ENCODE data around the gene ROGDI. TPM values are rescaled to one million over a fixed set of nuclear protein-coding genes. Genes with fewer than 3 reads are reported as not detected.

ROGDI gene
- total RNA-seq, 6 experiments from 2014 or later, result 16.8 to 20.1 (median 18.5) TPM

GRCh38 chr16:4763791-4764190 lies 38.6 kb downstream of the ROGDI start:
- no peak for DNase-seq
- no peak for TF ChIP-seq CTCF (IDR thresholded peaks at IDR 0.05)
- H3K36me3 Mint-ChIP-seq (ENCODE audit: low read depth), result peaks cover 18% of the 10 kb centered on the region; the same call in 1 of the 2 replicates
- no peaks in the 10 kb centered on the region for H3K9me3 Mint-ChIP-seq
- no peaks in the 10 kb centered on the region; the same call in 1 of the 2 replicates for H3K27me3 Mint-ChIP-seq (ENCODE audit: insufficient read depth)
- H3K27ac Mint-ChIP-seq, result 0 out of 2 replicates have a peak overlapping the region, but pooled peaks have one; percentile 13
- H3K4me3 Mint-ChIP-seq, result no peak overlapping the region
- H3K4me1 Mint-ChIP-seq (ENCODE audit: low read depth), result peaks cover 17% of the 10 kb centered on the region

GRCh38 chr16:4762205-4762604 lies 40.2 kb downstream of the ROGDI start:
- H3K9me3 Mint-ChIP-seq, result no peaks in the 10 kb centered on the region
- peaks cover 9% of the 10 kb centered on the region for H3K4me1 Mint-ChIP-seq (ENCODE audit: low read depth)
- no peak for TF ChIP-seq CTCF (IDR thresholded peaks at IDR 0.05)
- H3K27me3 Mint-ChIP-seq (ENCODE audit: insufficient read depth), result no peaks in the 10 kb centered on the region
- DNase-seq, result no peak
- H3K36me3 Mint-ChIP-seq (ENCODE audit: low read depth), result peaks cover 25% of the 10 kb centered on the region
- H3K27ac Mint-ChIP-seq, result no peak overlapping the region
- H3K4me3 Mint-ChIP-seq, result no peak overlapping the region

GRCh38 chr16:4760221-4760910 lies 42.1 kb downstream of the ROGDI start:
- Mint-ChIP-seq H3K9me3 (peaks cover 5% of the 10 kb centered on the region; the same call in 1 of the 2 replicates), H3K27ac (no peak overlapping the region), H3K4me3 (no peak overlapping the region), H3K27me3 (ENCODE audit: insufficient read depth) (no peaks in the 10 kb centered on the region; the same call in none of the 2 replicates), H3K36me3 (ENCODE audit: low read depth) (peaks cover 38% of the 10 kb centered on the region), H3K4me1 (ENCODE audit: low read depth) (no peaks in the 10 kb centered on the region)
- no peak for DNase-seq
- TF ChIP-seq CTCF (IDR thresholded peaks at IDR 0.05), result peak; percentile 22

- Mint-ChIP-seq H3K27ac (no peak overlapping the region), H3K9me3 (peaks cover 5% of the 10 kb centered on the region; the same call in 1 of the 2 replicates), H3K27me3 (ENCODE audit: insufficient read depth) (no peaks in the 10 kb centered on the region; the same call in none of the 2 replicates), H3K4me1 (ENCODE audit: low read depth) (no peaks in the 10 kb centered on the region), H3K4me3 (no peak overlapping the region), H3K36me3 (ENCODE audit: low read depth) (peaks cover 39% of the 10 kb centered on the region)
- DNase-seq, result no peak
- TF ChIP-seq CTCF (IDR thresholded peaks at IDR 0.05), result no peak
These were observed 46.7 kb downstream of the ROGDI start for GRCh38 chr16:4755687-4756086.

GRCh38 chr16:4754865-4755264 lies 47.6 kb downstream of the ROGDI start:
- Mint-ChIP-seq H3K27ac (no peak overlapping the region), H3K4me3 (no peak overlapping the region), H3K36me3 (ENCODE audit: low read depth) (peaks cover 33% of the 10 kb centered on the region), H3K27me3 (ENCODE audit: insufficient read depth) (no peaks in the 10 kb centered on the region; the same call in none of the 2 replicates), H3K4me1 (ENCODE audit: low read depth) (no peaks in the 10 kb centered on the region), H3K9me3 (peaks cover 5% of the 10 kb centered on the region; the same call in 1 of the 2 replicates)
- TF ChIP-seq CTCF (IDR thresholded peaks at IDR 0.05), result no peak
- DNase-seq, result no peak
